Astrocyte (in vitro differentiated cells and primary cell): ENCODE data around the gene DOCK1. TPM values are rescaled to one million over a fixed set of nuclear protein-coding genes. Genes with fewer than 3 reads are reported as not detected.

Experiments used
- DNase-seq: peaks from one replicate; pipeline ENCODE4 v3.0.0-alpha.2; 2010; ENCODE audit warnings: low read depth
- FAIRE-seq: peaks from 2 replicates; lab custom pipeline; 2011; peaks lifted over from hg19 to GRCh38; lab: Jason Lieb, UNC
- H2AFZ ChIP-seq: 2 replicates; pipeline ENCODE4 v1.6.0; 2012; ENCODE audit warnings: low read depth, low read length, inconsistent platforms
- H3K27ac ChIP-seq: 2 replicates; pipeline ENCODE4 v1.5.1; 2011; ENCODE audit warnings: low read depth, low read length, inconsistent platforms
- H3K27me3 ChIP-seq: 2 replicates; pipeline ENCODE4 v1.6.0; 2011; ENCODE audit warnings: low read length, inconsistent platforms; ENCODE audit not compliant: insufficient read depth
- H3K36me3 ChIP-seq: 2 replicates; pipeline ENCODE4 v1.5.1; 2011; ENCODE audit warnings: low read length, inconsistent platforms; ENCODE audit not compliant: insufficient read depth
- H3K4me1 ChIP-seq: 2 replicates; pipeline ENCODE4 v1.5.1; 2011; ENCODE audit warnings: low read length, inconsistent platforms; ENCODE audit not compliant: insufficient read depth
- H3K4me2 ChIP-seq: 2 replicates; pipeline ENCODE4 v1.6.0; 2012; ENCODE audit warnings: low read length, inconsistent platforms
- H3K4me3 ChIP-seq: 2 replicates; pipeline ENCODE4 v1.5.1; 2011; ENCODE audit warnings: low read depth, mild to moderate bottlenecking, low read length, inconsistent platforms; ENCODE audit not compliant: insufficient read depth
- H3K79me2 ChIP-seq: 2 replicates; pipeline ENCODE4 v1.6.0; 2012; ENCODE audit warnings: mild to moderate bottlenecking, low read length, inconsistent platforms; ENCODE audit not compliant: insufficient read depth
- H3K9ac ChIP-seq: 2 replicates; pipeline ENCODE4 v1.6.0; 2012; ENCODE audit warnings: mild to moderate bottlenecking, low read length, inconsistent platforms
- H3K9me3 ChIP-seq: 2 replicates; pipeline ENCODE4 v1.5.1; 2012; ENCODE audit warnings: low read depth, mild to moderate bottlenecking, low read length, inconsistent platforms; ENCODE audit not compliant: insufficient read depth
- H4K20me1 ChIP-seq: 2 replicates; pipeline ENCODE4 v1.6.0; 2012; ENCODE audit warnings: low read length, inconsistent platforms; ENCODE audit not compliant: insufficient read depth
- H3K27ac Mint-ChIP-seq: one replicate; pipeline ENCODE4 v1.8.0; 2021; ENCODE audit warnings: mild to moderate bottlenecking, mixed read lengths; ENCODE audit not compliant: unreplicated experiment
- H3K27me3 Mint-ChIP-seq: one replicate; pipeline ENCODE4 v1.8.0; 2021; ENCODE audit warnings: low read depth, mixed read lengths; ENCODE audit not compliant: unreplicated experiment
- H3K36me3 Mint-ChIP-seq: one replicate; pipeline ENCODE4 v1.8.0; 2021; ENCODE audit warnings: low read depth, mixed read lengths; ENCODE audit not compliant: unreplicated experiment
- H3K4me1 Mint-ChIP-seq: one replicate; pipeline ENCODE4 v1.8.0; 2021; ENCODE audit warnings: low read depth, mixed read lengths; ENCODE audit not compliant: unreplicated experiment
- H3K4me3 Mint-ChIP-seq: one replicate; pipeline ENCODE4 v1.8.0; 2021; ENCODE audit warnings: mild to moderate bottlenecking, moderate library complexity, mixed read lengths; ENCODE audit not compliant: unreplicated experiment
- H3K9me3 Mint-ChIP-seq: one replicate; pipeline ENCODE4 v1.8.0; 2021; ENCODE audit warnings: mild to moderate bottlenecking, mixed read lengths; ENCODE audit not compliant: unreplicated experiment
- CTCF ChIP-seq: IDR thresholded peaks from 2 replicates; pipeline ENCODE4 v1.5.1; 2011; ENCODE audit warnings: low read depth, mild to moderate bottlenecking, inconsistent platforms, low read length, moderate library complexity; ENCODE audit not compliant: insufficient read depth
- EZH2 ChIP-seq: IDR thresholded peaks from 2 replicates; pipeline ENCODE4 v1.6.1; 2012; ENCODE audit warnings: mild to moderate bottlenecking, low read length, inconsistent platforms; ENCODE audit not compliant: insufficient read depth
- total RNA-seq: library from RNA; stranded (reverse); gene quantifications from 2 replicates; pipeline ENCODE4 v1.2.1, GENCODE V29; 2021

DOCK1 gene
- total RNA-seq, 1 donor from 2014 or later = 42.5 TPM

DNA sequence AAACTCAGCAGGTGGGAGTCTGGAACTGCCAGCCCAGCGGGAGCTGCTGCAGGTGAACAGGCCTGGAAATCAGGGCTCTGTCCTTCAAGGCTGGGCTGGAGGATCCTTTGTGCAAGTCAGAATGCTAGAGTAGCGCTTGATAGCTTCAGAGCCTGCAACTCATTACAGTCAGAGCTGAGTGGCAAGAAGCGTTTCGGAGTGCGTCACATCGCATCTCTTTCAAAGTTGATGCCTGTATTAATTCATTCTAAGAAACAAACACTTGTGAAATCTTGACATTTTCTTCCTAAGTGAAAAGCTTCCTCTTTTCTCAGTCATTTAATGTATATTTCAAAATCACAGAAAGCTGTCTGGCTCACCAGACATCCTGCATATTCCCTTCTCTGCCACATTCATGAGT lies 522.7 kb downstream of the DOCK1 start:
- Histone ChIP-seq H3K9ac (no peak overlapping the region), H3K4me1 (no peaks in the 10 kb centered on the region), H3K9me3 (no peaks in the 10 kb centered on the region), H2AFZ (no peak overlapping the region), H4K20me1 (peaks cover 4% of the 10 kb centered on the region), H3K4me3 (no peak overlapping the region), H3K4me2 (no peak overlapping the region), H3K27ac (no peak overlapping the region), H3K79me2 (no peaks in the 10 kb centered on the region), H3K36me3 (peaks cover 3% of the 10 kb centered on the region), H3K27me3 (no peaks in the 10 kb centered on the region)
- Mint-ChIP-seq H3K36me3 (peaks cover 32% of the 10 kb centered on the region), H3K4me1 (peaks cover 18% of the 10 kb centered on the region), H3K27ac (no peak overlapping the region), H3K27me3 (no peaks in the 10 kb centered on the region), H3K9me3 (peaks cover 8% of the 10 kb centered on the region), H3K4me3 (no peak overlapping the region)
- DNase-seq (no peak), FAIRE-seq (no peak)
- TF ChIP-seq EZH2 (no peak), CTCF (no peak)

DNA sequence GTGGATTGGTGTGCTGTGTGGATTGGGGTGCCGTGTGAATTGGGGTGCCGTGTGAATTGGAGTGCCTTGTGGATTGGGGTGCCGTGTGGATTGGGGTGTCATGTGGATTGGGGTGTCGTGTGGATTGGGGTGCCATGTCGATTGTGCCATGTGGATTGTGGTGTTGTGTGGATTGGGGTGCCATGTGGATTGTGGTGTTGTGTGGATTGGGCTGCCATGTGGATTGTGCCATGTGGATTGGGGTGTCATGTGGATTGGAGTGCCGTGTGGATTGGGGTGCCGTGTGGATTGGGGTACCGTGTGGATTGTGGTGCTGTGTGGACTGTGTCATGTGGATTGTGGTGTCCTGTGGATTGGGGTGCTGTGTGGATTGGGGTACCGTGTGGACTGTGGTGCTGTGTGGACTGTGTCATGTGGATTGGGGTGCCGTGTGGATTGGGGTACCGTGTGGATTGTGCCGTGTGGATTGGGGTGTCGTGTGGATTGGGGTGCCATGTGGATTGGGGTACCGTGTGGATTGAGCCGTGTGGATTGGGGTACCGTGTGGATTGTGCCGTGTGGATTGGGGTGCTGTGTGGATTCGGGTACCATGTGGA lies 523.3 kb downstream of the DOCK1 start:
- Mint-ChIP-seq H3K36me3 (peaks cover 34% of the 10 kb centered on the region), H3K27me3 (no peaks in the 10 kb centered on the region), H3K4me1 (peaks cover 13% of the 10 kb centered on the region), H3K27ac (no peak overlapping the region), H3K9me3 (peaks cover 8% of the 10 kb centered on the region), H3K4me3 (no peak overlapping the region)
- Histone ChIP-seq H3K4me1 (no peaks in the 10 kb centered on the region), H3K27me3 (no peaks in the 10 kb centered on the region), H3K9me3 (no peaks in the 10 kb centered on the region), H3K9ac (no peak overlapping the region), H3K4me2 (no peak overlapping the region), H4K20me1 (peaks cover 4% of the 10 kb centered on the region), H3K27ac (no peak overlapping the region), H2AFZ (no peak overlapping the region), H3K36me3 (peaks cover 3% of the 10 kb centered on the region), H3K79me2 (no peaks in the 10 kb centered on the region), H3K4me3 (no peak overlapping the region)
- TF ChIP-seq CTCF (no peak), EZH2 (no peak)
- DNase-seq (no peak), FAIRE-seq (no peak)

GRCh38 chr10:127429601-127430312 lies 524.5 kb downstream of the DOCK1 start:
- H3K79me2 ChIP-seq = no peaks in the 10 kb centered on the region
- peaks cover 3% of the 10 kb centered on the region for H3K36me3 ChIP-seq
- H3K27ac ChIP-seq = no peak overlapping the region
- no peak for FAIRE-seq
- TF ChIP-seq EZH2 (no peak), CTCF (no peak)
- H4K20me1 ChIP-seq = no peaks in the 10 kb centered on the region
- H3K4me1 ChIP-seq = no peaks in the 10 kb centered on the region
- no peak for DNase-seq
- no peaks in the 10 kb centered on the region for H3K27me3 Mint-ChIP-seq
- no peak overlapping the region for H3K9ac ChIP-seq
- H3K9me3 ChIP-seq = no peaks in the 10 kb centered on the region
- no peak overlapping the region for H2AFZ ChIP-seq
- H3K36me3 Mint-ChIP-seq = peaks cover 38% of the 10 kb centered on the region
- H3K27me3 ChIP-seq = no peaks in the 10 kb centered on the region
- H3K4me2 ChIP-seq = no peak overlapping the region
- H3K4me3 ChIP-seq = no peak overlapping the region
- peaks cover under 1% of the 10 kb centered on the region for H3K4me1 Mint-ChIP-seq
- peaks cover 8% of the 10 kb centered on the region for H3K9me3 Mint-ChIP-seq
- no peak overlapping the region for H3K4me3 Mint-ChIP-seq
- H3K27ac Mint-ChIP-seq = no peak overlapping the region
